Neural progenitor cell (in vitro differentiated cells): Measurements from ENCODE around the gene FXYD2. TPM values are rescaled to one million over a fixed set of nuclear protein-coding genes. Genes with fewer than 3 reads are reported as not detected.

Experiments used
- DNase-seq: peaks from one replicate; pipeline ENCODE4 v3.0.0-alpha.2; 2016; ENCODE audit warnings: low spot score
- H2AFZ ChIP-seq: fragments of 200-600 bp; sonication (generic); replicated peaks from 2 replicates; pipeline ENCODE4 v1.6.1; 2016; ENCODE audit warnings: antibody characterized with exemption
- H3F3A ChIP-seq: fragments of 200-600 bp; sonication (generic); 2 replicates; pipeline ENCODE4 v1.6.1; 2016; ENCODE audit warnings: antibody characterized with exemption, low read depth
- H3K27ac ChIP-seq: fragments of 200-600 bp; sonication (generic); 2 replicates; pipeline ENCODE4 v1.5.1; 2016; ENCODE audit warnings: mild to moderate bottlenecking
- H3K27me3 ChIP-seq: fragments of 200-600 bp; sonication (generic); 2 replicates; pipeline ENCODE4 v1.6.1; 2016; ENCODE audit warnings: mild to moderate bottlenecking, moderate library complexity
- H3K36me3 ChIP-seq: fragments of 200-600 bp; sonication (generic); 2 replicates; pipeline ENCODE4 v1.5.1; 2016
- H3K4me1 ChIP-seq: fragments of 200-600 bp; sonication (generic); 2 replicates; pipeline ENCODE4 v1.6.1; 2016; ENCODE audit warnings: mixed run types
- H3K4me2 ChIP-seq: fragments of 200-600 bp; sonication (generic); 2 replicates; pipeline ENCODE4 v1.6.1; 2016
- H3K4me3 ChIP-seq: fragments of 200-600 bp; sonication (generic); 2 replicates; pipeline ENCODE4 v1.5.1; 2016
- H3K79me2 ChIP-seq: fragments of 200-600 bp; sonication (generic); 2 replicates; pipeline ENCODE4 v1.6.1; 2016; ENCODE audit warnings: low read depth
- H3K9ac ChIP-seq: fragments of 200-600 bp; sonication (generic); 2 replicates; pipeline ENCODE4 v1.6.1; 2016
- H3K9me3 ChIP-seq: fragments of 200-600 bp; sonication (generic); 2 replicates; pipeline ENCODE4 v1.5.1; 2016; ENCODE audit warnings: low read depth
- H4K20me1 ChIP-seq: fragments of 200-600 bp; sonication (generic); 2 replicates; pipeline ENCODE4 v1.6.1; 2016; ENCODE audit warnings: low read depth
- H3K27ac Mint-ChIP-seq: 3 replicates; pipeline ENCODE4 v1.8.0; 2021; ENCODE audit warnings: mixed read lengths
- H3K27me3 Mint-ChIP-seq: 2 replicates; pipeline ENCODE4 v1.8.0; 2022; ENCODE audit warnings: low read depth, mild to moderate bottlenecking, inconsistent platforms, moderate library complexity, mixed read lengths; ENCODE audit not compliant: insufficient read depth
- H3K36me3 Mint-ChIP-seq: 3 replicates; pipeline ENCODE4 v1.8.0; 2021; ENCODE audit warnings: mixed read lengths
- H3K4me1 Mint-ChIP-seq: 3 replicates; pipeline ENCODE4 v1.8.0; 2021; ENCODE audit warnings: mixed read lengths
- H3K4me3 Mint-ChIP-seq: 3 replicates; pipeline ENCODE4 v1.8.0; 2021; ENCODE audit warnings: mild to moderate bottlenecking, moderate library complexity, mixed read lengths
- H3K9me3 Mint-ChIP-seq: 3 replicates; pipeline ENCODE4 v1.8.0; 2020; ENCODE audit warnings: mixed read lengths
- CTCF ChIP-seq: fragments of 200-600 bp; sonication (generic); IDR thresholded peaks from 2 replicates; pipeline ENCODE4 v1.5.1; 2017; ENCODE audit warnings: antibody characterized with exemption, mild to moderate bottlenecking
- EZH2 ChIP-seq: fragments of 200-600 bp; sonication (generic); IDR thresholded peaks from 2 replicates; pipeline ENCODE4 v1.6.1; 2017; ENCODE audit warnings: antibody characterized with exemption, mild to moderate bottlenecking, moderate library complexity
- EZH2phosphoT487 ChIP-seq: fragments of 200-600 bp; sonication (generic); IDR thresholded peaks from 2 replicates; pipeline ENCODE4 v1.6.1; 2017; ENCODE audit warnings: antibody characterized with exemption
- total RNA-seq: library from RNA; depleted of rRNA; stranded (reverse); fragments of >200 nt; gene quantifications from 2 replicates; pipeline ENCODE4 v1.2.3, GENCODE V29; 2015; ENCODE audit warnings: low replicate concordance

FXYD2 gene
- total RNA-seq, 1 donor from 2014 or later = 1.9 TPM

- H3F3A ChIP-seq = peaks cover 17% of the 10 kb centered on the region
- H3K79me2 ChIP-seq = peaks cover 77% of the 10 kb centered on the region
- no peaks in the 10 kb centered on the region for H3K9me3 Mint-ChIP-seq
- H3K36me3 ChIP-seq = no peaks in the 10 kb centered on the region
- no peak overlapping the region for H3K4me3 ChIP-seq
- peaks cover 18% of the 10 kb centered on the region for H3K4me1 ChIP-seq
- H3K9me3 ChIP-seq = no peaks in the 10 kb centered on the region
- H3K27ac Mint-ChIP-seq = no peak overlapping the region
- no peak overlapping the region for H3K4me3 Mint-ChIP-seq
- peaks cover 11% of the 10 kb centered on the region for H3K36me3 Mint-ChIP-seq
- peaks cover 91% of the 10 kb centered on the region for H4K20me1 ChIP-seq
- H3K27me3 Mint-ChIP-seq = peaks cover 2% of the 10 kb centered on the region
- peaks cover 32% of the 10 kb centered on the region for H3K4me1 Mint-ChIP-seq
- H3K27ac ChIP-seq = no peak overlapping the region
- no peak overlapping the region for H3K4me2 ChIP-seq
- no peak overlapping the region for H3K9ac ChIP-seq
- no peak overlapping the region for H2AFZ ChIP-seq
- no peak for DNase-seq
- H3K27me3 ChIP-seq = no peaks in the 10 kb centered on the region
- TF ChIP-seq EZH2 (no peak), EZH2phosphoT487 (no peak), CTCF (no peak)
Measured at GRCh38 chr11:117860139-117860538, 35.6 kb upstream of the FXYD2 start.

DNA sequence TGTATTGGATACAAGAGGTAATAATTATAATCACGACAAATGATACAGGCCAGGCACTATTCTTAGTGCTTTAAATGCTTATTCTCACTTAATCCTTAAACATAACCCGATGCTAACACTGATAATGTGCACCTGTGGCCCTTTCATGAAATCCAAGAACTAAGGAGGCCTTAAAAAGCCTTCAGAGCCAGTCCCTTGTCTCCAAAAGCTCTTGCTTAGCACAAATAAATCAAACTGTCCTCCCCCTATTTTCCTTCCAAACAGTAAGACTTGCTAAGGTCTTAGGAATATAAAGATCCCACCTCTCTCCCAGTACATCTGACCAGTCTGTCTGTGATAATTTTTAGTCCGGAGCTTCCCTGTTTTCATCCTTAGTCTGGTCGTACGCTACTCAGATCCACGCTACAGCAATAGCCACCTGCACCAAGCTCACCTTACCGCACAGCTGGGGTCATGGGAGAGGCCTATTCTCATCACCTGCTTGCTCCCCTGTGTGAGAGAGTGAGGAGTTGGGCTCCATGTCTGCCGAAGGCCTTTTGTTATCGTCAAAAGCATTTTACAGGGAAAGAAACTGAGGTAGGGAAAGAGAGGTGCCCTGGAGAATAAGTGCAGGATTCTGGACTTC is 35.1 kb upstream of the FXYD2 start:
- peaks cover 90% of the 10 kb centered on the region for H4K20me1 ChIP-seq
- H2AFZ ChIP-seq = no peak overlapping the region
- H3K4me1 ChIP-seq = peaks cover 18% of the 10 kb centered on the region
- Mint-ChIP-seq H3K27ac (no peak overlapping the region), H3K4me1 (peaks cover 32% of the 10 kb centered on the region), H3K36me3 (peaks cover 8% of the 10 kb centered on the region), H3K4me3 (no peak overlapping the region), H3K27me3 (peaks cover 2% of the 10 kb centered on the region), H3K9me3 (no peaks in the 10 kb centered on the region)
- H3K36me3 ChIP-seq = no peaks in the 10 kb centered on the region
- H3K9me3 ChIP-seq = no peaks in the 10 kb centered on the region
- H3K9ac ChIP-seq = no peak overlapping the region
- H3K79me2 ChIP-seq = peaks cover 75% of the 10 kb centered on the region
- no peak overlapping the region for H3K4me2 ChIP-seq
- peaks cover 17% of the 10 kb centered on the region for H3F3A ChIP-seq
- TF ChIP-seq EZH2phosphoT487 = no peak
- TF ChIP-seq CTCF = no peak
- no peak for TF ChIP-seq EZH2
- H3K27me3 ChIP-seq = no peaks in the 10 kb centered on the region
- H3K27ac ChIP-seq = no peak overlapping the region
- DNase-seq = no peak
- H3K4me3 ChIP-seq = no peak overlapping the region

GRCh38 chr11:117859061-117859460 is 34.5 kb upstream of the FXYD2 start:
- H2AFZ ChIP-seq = no peak overlapping the region
- H3K4me1 ChIP-seq = peaks cover 18% of the 10 kb centered on the region
- no peak for TF ChIP-seq EZH2
- TF ChIP-seq EZH2phosphoT487 = no peak
- peaks cover 88% of the 10 kb centered on the region for H4K20me1 ChIP-seq
- no peak overlapping the region for H3K4me3 ChIP-seq
- H3K36me3 Mint-ChIP-seq = peaks cover 9% of the 10 kb centered on the region
- H3K9me3 ChIP-seq = no peaks in the 10 kb centered on the region
- peaks cover 2% of the 10 kb centered on the region for H3K27me3 Mint-ChIP-seq
- no peak for DNase-seq
- no peak overlapping the region for H3K4me2 ChIP-seq
- peaks cover 69% of the 10 kb centered on the region for H3K79me2 ChIP-seq
- H3K36me3 ChIP-seq = no peaks in the 10 kb centered on the region
- no peak overlapping the region for H3K27ac Mint-ChIP-seq
- peaks cover 32% of the 10 kb centered on the region for H3K4me1 Mint-ChIP-seq
- peaks cover 17% of the 10 kb centered on the region for H3F3A ChIP-seq
- H3K9me3 Mint-ChIP-seq = no peaks in the 10 kb centered on the region
- H3K27ac ChIP-seq = no peak overlapping the region
- H3K4me3 Mint-ChIP-seq = no peak overlapping the region
- no peaks in the 10 kb centered on the region for H3K27me3 ChIP-seq
- H3K9ac ChIP-seq = no peak overlapping the region

DNA sequence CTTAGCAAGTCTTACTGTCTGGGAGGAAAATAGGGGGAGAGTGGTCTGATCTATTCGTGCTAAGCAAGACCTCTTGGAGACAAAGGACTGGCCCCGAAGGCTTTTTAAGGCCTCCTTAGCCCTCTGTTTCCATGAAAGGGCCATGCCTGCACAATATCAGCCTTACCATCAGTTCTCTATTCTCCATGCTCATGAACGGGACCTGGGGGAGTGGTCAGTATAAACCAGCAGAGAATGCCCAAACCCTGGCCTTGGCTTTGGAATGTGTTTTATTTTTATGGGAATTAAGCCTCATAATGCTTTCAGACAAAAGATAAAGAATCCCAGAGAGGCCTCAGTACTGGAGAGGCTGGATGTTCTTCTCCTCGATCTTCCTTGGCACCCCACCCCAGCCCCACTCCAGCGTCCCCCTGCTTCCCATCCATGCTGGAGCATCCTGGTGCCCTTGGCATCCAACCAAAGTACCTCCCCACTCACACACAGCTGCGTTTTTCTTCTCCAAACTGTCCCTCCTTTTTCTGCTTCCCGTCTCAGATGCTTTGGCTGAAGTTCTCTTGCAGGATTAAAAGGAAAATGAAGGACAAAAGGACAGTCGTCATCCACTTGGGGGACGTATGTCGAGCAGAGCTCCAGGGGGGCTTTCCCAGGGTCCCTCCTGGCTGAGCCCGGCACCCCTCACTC is 33.3 kb upstream of the FXYD2 start:
- H3K4me1 ChIP-seq = peaks cover 18% of the 10 kb centered on the region
- H2AFZ ChIP-seq = no peak overlapping the region
- peaks cover 26% of the 10 kb centered on the region for H3K4me1 Mint-ChIP-seq
- H3K27me3 ChIP-seq = no peaks in the 10 kb centered on the region
- H3K27me3 Mint-ChIP-seq = peaks cover 2% of the 10 kb centered on the region
- peaks cover 16% of the 10 kb centered on the region for H3K36me3 Mint-ChIP-seq
- no peaks in the 10 kb centered on the region for H3K9me3 ChIP-seq
- peaks cover 17% of the 10 kb centered on the region for H3F3A ChIP-seq
- no peak overlapping the region for H3K27ac ChIP-seq
- H3K79me2 ChIP-seq = peaks cover 57% of the 10 kb centered on the region
- H3K4me2 ChIP-seq = no peak overlapping the region
- H3K9ac ChIP-seq = no peak overlapping the region
- no peak for DNase-seq
- peaks cover 7% of the 10 kb centered on the region for H3K9me3 Mint-ChIP-seq
- H3K36me3 ChIP-seq = no peaks in the 10 kb centered on the region
- no peak overlapping the region for H3K4me3 Mint-ChIP-seq
- no peak overlapping the region for H3K27ac Mint-ChIP-seq
- peaks cover 76% of the 10 kb centered on the region for H4K20me1 ChIP-seq
- no peak overlapping the region for H3K4me3 ChIP-seq
- TF ChIP-seq EZH2phosphoT487 = no peak
- no peak for TF ChIP-seq EZH2
- no peak for TF ChIP-seq CTCF
